ENCODE data around the gene FSTL4. TPM values are rescaled to one million over a fixed set of nuclear protein-coding genes. Genes with fewer than 3 reads are reported as not detected.

The FSTL4 gene
- total and polyA plus RNA-seq, 4 donors: 0.02 to 0.18 TPM; not detected in 2

GRCh38 chr5:133366438-133366837, 245.9 kb downstream of the FSTL4 start:
- Histone ChIP-seq H3K4me3 (ENCODE audit: low read depth in 1 of 3, low read length in 3 of 3) (no peak overlapping the region), H3K9me3 (ENCODE audit: control insufficient read depth in 4 of 4, low read length in 3 of 4) (no peaks in the 10 kb centered on the region), H3K9ac (ENCODE audit: low read depth in 1 of 2, low read length in 2 of 2) (no peak overlapping the region), H3K27ac (ENCODE audit: low read depth in 1 of 2, low read length in 2 of 2) (no peak overlapping the region), H3K27me3 (ENCODE audit: control insufficient read depth in 4 of 4, insufficient read depth in 4 of 4, low read length in 3 of 4) (no peaks in the 10 kb centered on the region), H3K4me1 (ENCODE audit: control insufficient read depth in 4 of 4, insufficient read depth in 4 of 4, low read length in 3 of 4) (no peaks in the 10 kb centered on the region), H3K36me3 (ENCODE audit: control insufficient read depth in 4 of 4, insufficient read depth in 3 of 4, low read depth in 1 of 4, low read length in 3 of 4) (no peaks in the 10 kb centered on the region)
- TF ChIP-seq ATF3 (IDR thresholded peaks at IDR 0.05) (no peak), NR2F2 (IDR thresholded peaks at IDR 0.05) (no peak), ZBTB33 (IDR thresholded peaks at IDR 0.05) (no peak), MAX (IDR thresholded peaks at IDR 0.05) (no peak), GABPA (IDR thresholded peaks at IDR 0.05 in 1 of 2, conservative IDR thresholded peaks at IDR 0.05 in 1 of 2) (no peak), CTCF (IDR thresholded peaks at IDR 0.05; ENCODE audit: low read depth, low read length, missing input control) (no peak), FOXA2 (IDR thresholded peaks at IDR 0.05) (no peak)
- no peak for DNase-seq (ENCODE audit: low spot score)
- 94% methylated on average over 6 of the region's 6 CpGs for WGBS

- WGBS: 85% methylated on average over 6 of the region's 6 CpGs
- Histone ChIP-seq H3K4me3 (ENCODE audit: low read depth in 1 of 3, low read length in 3 of 3) (no peak overlapping the region), H3K27me3 (ENCODE audit: control insufficient read depth in 4 of 4, insufficient read depth in 4 of 4, low read length in 3 of 4) (no peaks in the 10 kb centered on the region), H3K27ac (ENCODE audit: low read depth in 1 of 2, low read length in 2 of 2) (no peak overlapping the region), H3K4me1 (ENCODE audit: control insufficient read depth in 4 of 4, insufficient read depth in 4 of 4, low read length in 3 of 4) (no peaks in the 10 kb centered on the region), H3K9me3 (ENCODE audit: control insufficient read depth in 4 of 4, low read length in 3 of 4) (no peaks in the 10 kb centered on the region), H3K9ac (ENCODE audit: low read depth in 1 of 2, low read length in 2 of 2) (no peak overlapping the region), H3K36me3 (ENCODE audit: control insufficient read depth in 4 of 4, insufficient read depth in 3 of 4, low read depth in 1 of 4, low read length in 3 of 4) (no peaks in the 10 kb centered on the region)
- TF ChIP-seq GABPA (IDR thresholded peaks at IDR 0.05 in 1 of 2, conservative IDR thresholded peaks at IDR 0.05 in 1 of 2): no peak
- TF ChIP-seq EGR1 (IDR thresholded peaks at IDR 0.05; ENCODE audit: low read depth in 2 of 2): no peak
- TF ChIP-seq YY1 (IDR thresholded peaks at IDR 0.05): no peak
- TF ChIP-seq RXRA (IDR thresholded peaks at IDR 0.05): no peak
- TF ChIP-seq MAX (IDR thresholded peaks at IDR 0.05): no peak
- TF ChIP-seq FOXA2 (IDR thresholded peaks at IDR 0.05): no peak
- no peak for TF ChIP-seq RAD21 (IDR thresholded peaks at IDR 0.05)
- no peak for TF ChIP-seq ATF3 (IDR thresholded peaks at IDR 0.05)
- no peak for TF ChIP-seq CTCF (IDR thresholded peaks at IDR 0.05; ENCODE audit: low read depth, low read length, missing input control)
- TF ChIP-seq JUND (IDR thresholded peaks at IDR 0.05): no peak
- TF ChIP-seq ZBTB33 (IDR thresholded peaks at IDR 0.05): no peak
- TF ChIP-seq REST (IDR thresholded peaks at IDR 0.05): no peak
- no peak for TF ChIP-seq HNF4G (IDR thresholded peaks at IDR 0.05)
- no peak for TF ChIP-seq NR2F2 (IDR thresholded peaks at IDR 0.05)
- no peak for TF ChIP-seq TAF1 (conservative IDR thresholded peaks at IDR 0.05)
- TF ChIP-seq FOXA1 (IDR thresholded peaks at IDR 0.05): no peak
- no peak for TF ChIP-seq HNF4A (conservative IDR thresholded peaks at IDR 0.05)
- DNase-seq (ENCODE audit: low spot score): no peak
Measured at GRCh38 chr5:133365738-133366137, 246.6 kb downstream of the FSTL4 start.

All from liver (tissue), 9 donors.